ENCODE data around the gene MARK2. TPM values are rescaled to one million over a fixed set of nuclear protein-coding genes. Genes with fewer than 3 reads are reported as not detected.
A peak's percentile ranks its signal among the peaks of the same experiment; 100 is the strongest.

Gene MARK2
- polyA plus RNA-seq, 3 donors from 2014 or later = 28.6 to 73.8 (median 31.6) TPM

GRCh38 chr11:63870351-63871140 lies 31.6 kb downstream of the MARK2 start:
- Mint-ChIP-seq H3K27ac (peak overlapping the region; percentile 76 to 93 (median 83)), H3K9me3 (no peaks in the 10 kb centered on the region), H3K4me1 (peaks cover 93 to 94% of the 10 kb centered on the region in 2 donors), H3K27me3 (ENCODE audit: low read depth in 3 of 3) (peaks cover 0 to 4% (median 0%) of the 10 kb centered on the region in 3 donors), H3K4me3 (peak overlapping the region; percentile 28 to 80 (median 62)), H3K36me3 (peaks cover 0 to 4% (median 0%) of the 10 kb centered on the region in 3 donors)
- no peak for DNase-seq

GRCh38 chr11:63871962-63872799 lies 33.3 kb downstream of the MARK2 start:
- Mint-ChIP-seq H3K4me3 (peak overlapping the region; percentile 76 to 85 (median 82)), H3K9me3 (no peaks in the 10 kb centered on the region), H3K27ac (peak overlapping the region; percentile 82 to 92 (median 87)), H3K27me3 (ENCODE audit: low read depth in 3 of 3) (peaks cover 0 to 6% (median 0%) of the 10 kb centered on the region in 3 donors), H3K4me1 (peaks cover 88 to 90% of the 10 kb centered on the region in 2 donors), H3K36me3 (peaks cover 0 to 4% (median 0%) of the 10 kb centered on the region in 3 donors)
- peak; percentile 69 to 76 (median 73) for DNase-seq

- Mint-ChIP-seq H3K4me1 (peaks cover 84 to 87% of the 10 kb centered on the region in 2 donors), H3K36me3 (peaks cover 0 to 4% (median 0%) of the 10 kb centered on the region in 3 donors), H3K27me3 (ENCODE audit: low read depth in 3 of 3) (peaks cover 0 to 6% (median 0%) of the 10 kb centered on the region in 3 donors), H3K9me3 (no peaks in the 10 kb centered on the region), H3K27ac (peak overlapping the region; percentile 40 to 92 (median 84)), H3K4me3 (peak overlapping the region; percentile 64 to 83 (median 80))
- no peak for DNase-seq
These were observed 33.9 kb downstream of the MARK2 start for GRCh38 chr11:63872800-63873197.

GRCh38 chr11:63873311-63873710 lies 34.4 kb downstream of the MARK2 start:
- Mint-ChIP-seq H3K27me3 (ENCODE audit: low read depth in 3 of 3) (peaks cover 0 to 6% (median 0%) of the 10 kb centered on the region in 3 donors), H3K36me3 (peaks cover 0 to 4% (median 0%) of the 10 kb centered on the region in 3 donors), H3K4me3 (peak overlapping the region; percentile 64 to 76 (median 68)), H3K4me1 (peaks cover 82 to 87% of the 10 kb centered on the region in 2 donors), H3K27ac (peak overlapping the region; percentile 77 to 88 (median 82)), H3K9me3 (no peaks in the 10 kb centered on the region)
- DNase-seq = no peak

GRCh38 chr11:63874511-63874910 lies 35.6 kb downstream of the MARK2 start:
- peaks cover 80 to 87% of the 10 kb centered on the region in 2 donors for H3K4me1 Mint-ChIP-seq
- H3K36me3 Mint-ChIP-seq = peaks cover 0 to 4% (median 0%) of the 10 kb centered on the region in 3 donors
- peaks cover 0 to 4% (median 0%) of the 10 kb centered on the region in 3 donors for H3K27me3 Mint-ChIP-seq (ENCODE audit: low read depth in 3 of 3)
- peak overlapping the region; percentile 77 to 91 (median 82) for H3K27ac Mint-ChIP-seq
- peak overlapping the region; percentile 51 to 81 (median 66) for H3K4me3 Mint-ChIP-seq
- DNase-seq = no peak
- H3K9me3 Mint-ChIP-seq = no peaks in the 10 kb centered on the region

GRCh38 chr11:63875506-63876065 lies 36.7 kb downstream of the MARK2 start:
- Mint-ChIP-seq H3K4me3 (peak overlapping the region in 3 of 5 donors; percentile 39 to 55 (median 54)), H3K27me3 (ENCODE audit: low read depth in 3 of 3) (peaks cover 0 to 2% (median 0%) of the 10 kb centered on the region in 3 donors), H3K27ac (peak overlapping the region; percentile 19 to 74 (median 63)), H3K36me3 (peaks cover 0 to 4% (median 0%) of the 10 kb centered on the region in 3 donors), H3K9me3 (no peaks in the 10 kb centered on the region), H3K4me1 (peaks cover 80 to 87% of the 10 kb centered on the region in 2 donors)
- DNase-seq = no peak

GRCh38 chr11:63876616-63877015 lies 37.7 kb downstream of the MARK2 start:
- H3K9me3 Mint-ChIP-seq = no peaks in the 10 kb centered on the region
- peaks cover 0 to 2% (median 0%) of the 10 kb centered on the region in 3 donors for H3K27me3 Mint-ChIP-seq (ENCODE audit: low read depth in 3 of 3)
- peaks cover 83 to 89% of the 10 kb centered on the region in 2 donors for H3K4me1 Mint-ChIP-seq
- peaks cover 0 to 4% (median 0%) of the 10 kb centered on the region in 3 donors for H3K36me3 Mint-ChIP-seq
- peak overlapping the region in 3 of 6 donors; percentile 7 to 57 (median 45) for H3K27ac Mint-ChIP-seq
- no peak for DNase-seq
- H3K4me3 Mint-ChIP-seq = no peak overlapping the region

- DNase-seq = no peak
- H3K36me3 Mint-ChIP-seq = peaks cover 0 to 4% (median 0%) of the 10 kb centered on the region in 3 donors
- no peaks in the 10 kb centered on the region for H3K9me3 Mint-ChIP-seq
- H3K4me1 Mint-ChIP-seq = peaks cover 80 to 87% of the 10 kb centered on the region in 2 donors
- peaks cover 0 to 2% (median 0%) of the 10 kb centered on the region in 3 donors for H3K27me3 Mint-ChIP-seq (ENCODE audit: low read depth in 3 of 3)
- H3K27ac Mint-ChIP-seq = peak overlapping the region in 4 of 6 donors; percentile 15 to 73 (median 56)
- no peak overlapping the region for H3K4me3 Mint-ChIP-seq
These were observed 38.8 kb downstream of the MARK2 start for GRCh38 chr11:63877658-63878241.

- Mint-ChIP-seq H3K36me3 (no peaks in the 10 kb centered on the region), H3K27ac (peak overlapping the region; percentile 7 to 90 (median 58)), H3K4me3 (peak overlapping the region in 2 of 5 donors; percentile 18 to 38), H3K27me3 (ENCODE audit: low read depth in 3 of 3) (peaks cover 0 to 2% (median 0%) of the 10 kb centered on the region in 3 donors), H3K4me1 (peaks cover 80 to 87% of the 10 kb centered on the region in 2 donors), H3K9me3 (no peaks in the 10 kb centered on the region)
- DNase-seq = no peak
These were observed 40.9 kb downstream of the MARK2 start for GRCh38 chr11:63879598-63880402.

- no peaks in the 10 kb centered on the region for H3K36me3 Mint-ChIP-seq
- no peaks in the 10 kb centered on the region for H3K9me3 Mint-ChIP-seq
- H3K27me3 Mint-ChIP-seq (ENCODE audit: low read depth in 3 of 3) = peaks cover 0 to 2% (median 0%) of the 10 kb centered on the region in 3 donors
- DNase-seq = no peak
- H3K4me1 Mint-ChIP-seq = peaks cover 80 to 84% of the 10 kb centered on the region in 2 donors
- peak overlapping the region; percentile 7 to 90 (median 54) for H3K27ac Mint-ChIP-seq
- H3K4me3 Mint-ChIP-seq = peak overlapping the region in 4 of 5 donors; percentile 3 to 54 (median 37)
These were observed 41.5 kb downstream of the MARK2 start for GRCh38 chr11:63880403-63880790.

GRCh38 chr11:63882555-63883242 lies 43.8 kb downstream of the MARK2 start:
- Mint-ChIP-seq H3K9me3 (no peaks in the 10 kb centered on the region), H3K4me1 (peaks cover 79% of the 10 kb centered on the region in 2 donors), H3K4me3 (peak overlapping the region in 3 of 5 donors; percentile 12 to 35 (median 29)), H3K27me3 (ENCODE audit: low read depth in 3 of 3) (peaks cover 0 to 4% (median 3%) of the 10 kb centered on the region in 3 donors), H3K27ac (peak overlapping the region; percentile 11 to 77 (median 48)), H3K36me3 (no peaks in the 10 kb centered on the region)
- peak; percentile 21 to 36 (median 34) for DNase-seq

GRCh38 chr11:63883791-63884190 lies 44.9 kb downstream of the MARK2 start:
- H3K4me1 Mint-ChIP-seq = peaks cover 79 to 83% of the 10 kb centered on the region in 2 donors
- H3K36me3 Mint-ChIP-seq = no peaks in the 10 kb centered on the region
- H3K27me3 Mint-ChIP-seq (ENCODE audit: low read depth in 3 of 3) = peaks cover 5 to 7% (median 6%) of the 10 kb centered on the region in 3 donors
- H3K4me3 Mint-ChIP-seq = no peak overlapping the region
- H3K9me3 Mint-ChIP-seq = no peaks in the 10 kb centered on the region
- H3K27ac Mint-ChIP-seq = peak overlapping the region in 5 of 6 donors; percentile 45 to 67 (median 53)
- no peak for DNase-seq

Measured in immature natural killer cell (primary cell).